ENCODE measurements around the gene UBR4.

DNA sequence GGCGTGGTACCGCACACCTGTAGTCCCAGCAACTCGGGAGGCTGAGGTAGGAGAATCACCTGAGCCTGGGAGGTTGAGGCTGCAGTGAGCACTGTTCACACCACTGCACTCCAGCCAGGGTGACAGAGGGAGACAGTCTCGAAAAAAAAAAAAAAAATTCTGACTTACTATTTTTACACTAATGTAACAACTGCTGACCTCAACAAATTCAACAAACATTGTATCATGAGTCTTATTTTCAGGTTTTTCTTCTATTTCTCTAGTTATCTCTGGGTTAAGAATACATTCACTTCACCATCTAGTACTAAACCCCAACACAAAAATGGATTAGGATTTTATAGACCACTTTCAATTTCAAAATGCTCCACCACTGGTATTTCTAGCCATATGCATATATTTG is 72.9 kb downstream of the UBR4 start:
- TF ChIP-seq, protein P1, sequence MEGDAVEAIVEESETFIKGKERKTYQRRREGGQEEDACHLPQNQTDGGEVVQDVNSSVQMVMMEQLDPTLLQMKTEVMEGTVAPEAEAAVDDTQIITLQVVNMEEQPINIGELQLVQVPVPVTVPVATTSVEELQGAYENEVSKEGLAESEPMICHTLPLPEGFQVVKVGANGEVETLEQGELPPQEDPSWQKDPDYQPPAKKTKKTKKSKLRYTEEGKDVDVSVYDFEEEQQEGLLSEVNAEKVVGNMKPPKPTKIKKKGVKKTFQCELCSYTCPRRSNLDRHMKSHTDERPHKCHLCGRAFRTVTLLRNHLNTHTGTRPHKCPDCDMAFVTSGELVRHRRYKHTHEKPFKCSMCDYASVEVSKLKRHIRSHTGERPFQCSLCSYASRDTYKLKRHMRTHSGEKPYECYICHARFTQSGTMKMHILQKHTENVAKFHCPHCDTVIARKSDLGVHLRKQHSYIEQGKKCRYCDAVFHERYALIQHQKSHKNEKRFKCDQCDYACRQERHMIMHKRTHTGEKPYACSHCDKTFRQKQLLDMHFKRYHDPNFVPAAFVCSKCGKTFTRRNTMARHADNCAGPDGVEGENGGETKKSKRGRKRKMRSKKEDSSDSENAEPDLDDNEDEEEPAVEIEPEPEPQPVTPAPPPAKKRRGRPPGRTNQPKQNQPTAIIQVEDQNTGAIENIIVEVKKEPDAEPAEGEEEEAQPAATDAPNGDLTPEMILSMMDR (IDR thresholded peaks at IDR 0.05) = no peak
- no peak for TF ChIP-seq POLR2A (IDR thresholded peaks at IDR 0.05)

All from Peyer's patch (tissue), 4 donors.